Mesenchymal stem cell (in vitro differentiated cells and primary cell): Measurements from ENCODE around the gene GNG4.
A peak's percentile ranks its signal among the peaks of the same experiment; 100 is the strongest.

Experiments
- DNase-seq: peaks from one replicate; pipeline ENCODE4 v3.0.0-alpha.2; 2013
- H2AFZ ChIP-seq: one replicate; pipeline ENCODE4 v1.6.1; 2013; ENCODE audit warnings: low read depth, mild to moderate bottlenecking, control low read depth, inconsistent platforms, low read length, moderate library complexity
- H2AK5ac ChIP-seq: 2 replicates; pipeline ENCODE4 v1.6.1; 2013; ENCODE audit warnings: low read length, moderate library complexity, mild to moderate bottlenecking, inconsistent platforms; ENCODE audit not compliant: severe bottlenecking
- H2BK120ac ChIP-seq: one replicate; pipeline ENCODE4 v1.6.1; 2013; ENCODE audit warnings: low read depth, mild to moderate bottlenecking, inconsistent platforms, low read length, moderate library complexity
- H2BK12ac ChIP-seq, 2 experiments: one replicate each; pipeline ENCODE4 v1.6.1; 2013; ENCODE audit warnings: inconsistent platforms in 2 of 2, low read length in 2 of 2, mild to moderate bottlenecking in 2 of 2, moderate library complexity in 2 of 2, control low read depth in 1 of 2
- H2BK15ac ChIP-seq: one replicate; pipeline ENCODE4 v1.6.1; 2013; ENCODE audit warnings: mild to moderate bottlenecking, low read depth, inconsistent platforms; ENCODE audit not compliant: poor library complexity, severe bottlenecking
- H2BK5ac ChIP-seq: 2 replicates; pipeline ENCODE4 v1.6.1; 2013; ENCODE audit warnings: low read depth, mild to moderate bottlenecking, low read length, control low read depth, inconsistent platforms; ENCODE audit not compliant: poor library complexity, severe bottlenecking
- H3K14ac ChIP-seq, 2 experiments: one replicate each; pipeline ENCODE4 v1.6.1; 2013; ENCODE audit warnings: inconsistent platforms in 2 of 2, low read length in 2 of 2, control low read depth in 1 of 2, mild to moderate bottlenecking in 1 of 2, moderate library complexity in 1 of 2
- H3K18ac ChIP-seq, 2 experiments: one replicate each; pipeline ENCODE4 v1.6.1; 2013; ENCODE audit warnings: inconsistent platforms in 2 of 2, low read length in 2 of 2, control low read depth in 1 of 2, low read depth in 1 of 2, mild to moderate bottlenecking in 1 of 2
- H3K23ac ChIP-seq, 2 experiments: one replicate each; pipeline ENCODE4 v1.6.1; 2013; ENCODE audit warnings: inconsistent platforms in 2 of 2, low read length in 2 of 2, mild to moderate bottlenecking in 2 of 2, moderate library complexity in 2 of 2, control low read depth in 1 of 2
- H3K27ac ChIP-seq: 2 replicates; pipeline ENCODE4 v1.5.1; 2013; ENCODE audit warnings: mild to moderate bottlenecking, moderate library complexity, low read length, control low read depth, inconsistent platforms; ENCODE audit not compliant: poor library complexity, severe bottlenecking
- H3K27me3 ChIP-seq, 2 experiments: 2 replicates each; pipeline versions ENCODE4 v1.6.1 to v1.7.0; 2013; ENCODE audit warnings: low read length in 2 of 2, mild to moderate bottlenecking in 2 of 2, moderate library complexity in 2 of 2, control low read depth in 1 of 2, inconsistent platforms in 1 of 2; ENCODE audit not compliant: control insufficient read depth in 1 of 2, insufficient read depth in 1 of 2
- H3K36me3 ChIP-seq, 2 experiments: 2 replicates each; pipeline versions ENCODE4 v1.6.1 to v1.7.0; 2013; ENCODE audit warnings: low read length in 2 of 2, control low read depth in 1 of 2, inconsistent platforms in 1 of 2, low read depth in 1 of 2, mild to moderate bottlenecking in 1 of 2; ENCODE audit not compliant: insufficient read depth in 2 of 2, control insufficient read depth in 1 of 2
- H3K4ac ChIP-seq, 2 experiments: one replicate each; pipeline ENCODE4 v1.6.1; 2013; ENCODE audit warnings: inconsistent platforms in 2 of 2, low read length in 2 of 2, mild to moderate bottlenecking in 2 of 2, moderate library complexity in 2 of 2, control low read depth in 1 of 2, low read depth in 1 of 2
- H3K4me1 ChIP-seq: 2 replicates; pipeline ENCODE4 v1.6.1; 2013; ENCODE audit warnings: low read depth, low read length, control low read depth; ENCODE audit not compliant: control insufficient read depth, insufficient read depth
- H3K4me2 ChIP-seq: 2 replicates; pipeline ENCODE4 v1.6.1; 2013; ENCODE audit warnings: low read length, mild to moderate bottlenecking, inconsistent platforms; ENCODE audit not compliant: poor library complexity, severe bottlenecking
- H3K4me3 ChIP-seq, 2 experiments: 2 replicates each; pipeline versions ENCODE4 v1.5.1 to v1.7.0; 2013; ENCODE audit warnings: low read length in 2 of 2, mild to moderate bottlenecking in 2 of 2, control low read depth in 1 of 2, low read depth in 1 of 2; ENCODE audit not compliant: insufficient read depth in 1 of 2
- H3K79me1 ChIP-seq: replicated peaks from 2 replicates; pipeline ENCODE4 v1.6.1; 2013; ENCODE audit warnings: mild to moderate bottlenecking, control low read depth, low read length, inconsistent platforms; ENCODE audit not compliant: poor library complexity, severe bottlenecking
- H3K9ac ChIP-seq: 2 replicates; pipeline ENCODE4 v1.7.0; 2013; ENCODE audit warnings: mild to moderate bottlenecking, low read length, moderate library complexity
- H3K9me3 ChIP-seq: 2 replicates; pipeline ENCODE4 v1.7.0; 2013; ENCODE audit warnings: mild to moderate bottlenecking, low read length; ENCODE audit not compliant: control insufficient read depth
- H4K8ac ChIP-seq: one replicate; pipeline ENCODE4 v1.6.1; 2013; ENCODE audit warnings: inconsistent platforms, mild to moderate bottlenecking, low read length, moderate library complexity
- H4K91ac ChIP-seq: one replicate; pipeline ENCODE4 v1.6.1; 2013; ENCODE audit warnings: mild to moderate bottlenecking, low read length, inconsistent platforms
- WGBS: methylation state at CpG from one replicate; pipeline ENCODE4 v1.1.7; 2013; ENCODE audit warnings: mixed read lengths; 5-methylcytosine and 5-hydroxymethylcytosine counted together

Gene GNG4

DNA sequence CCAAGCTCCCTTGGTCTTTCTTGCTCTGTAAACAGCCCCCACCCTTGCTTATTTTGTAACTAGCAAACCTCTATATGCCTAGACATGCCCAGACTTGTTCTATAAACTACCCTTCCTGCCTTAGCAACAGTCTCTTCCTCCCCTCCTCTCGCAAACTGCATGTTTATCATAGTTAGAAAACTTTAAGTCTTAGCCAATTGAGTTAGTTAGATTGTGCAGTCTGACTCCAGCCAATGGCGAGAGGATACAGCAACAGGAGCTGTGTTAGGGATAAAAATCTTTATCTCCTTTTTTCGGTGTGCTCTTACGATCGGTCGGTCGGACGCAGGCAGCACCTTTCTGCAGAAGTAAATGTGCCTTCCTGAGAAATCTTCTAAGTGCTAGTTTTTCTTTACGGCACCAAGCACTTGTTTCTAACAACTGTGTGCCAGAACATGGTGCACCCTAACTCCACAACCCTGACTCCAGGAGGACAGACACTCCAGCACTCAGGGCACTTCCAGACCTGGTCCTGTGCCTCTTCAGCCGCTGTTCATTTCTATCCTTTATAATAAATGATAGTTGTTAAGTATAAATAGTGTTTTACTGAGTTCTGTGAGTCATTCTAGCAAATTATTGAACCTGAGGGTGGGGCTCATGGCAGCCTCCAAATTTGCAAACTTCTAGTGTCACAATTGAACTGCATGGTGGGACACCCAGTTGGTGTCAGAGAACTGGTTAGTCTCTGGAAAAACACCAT is 25.7 kb upstream of the GNG4 start:
- Histone ChIP-seq H4K91ac (peak overlapping the region; percentile 15), H3K18ac (peak overlapping the region in 1 of 2 experiments; percentile 21), H2BK15ac (no peak overlapping the region), H3K14ac (no peak overlapping the region), H3K79me1 (no peaks in the 10 kb centered on the region), H3K23ac (no peak overlapping the region), H3K4me1 (no peaks in the 10 kb centered on the region), H3K4ac (peak overlapping the region in 1 of 2 experiments; percentile 13), H3K4me2 (no peak overlapping the region), H3K9ac (no peak overlapping the region), H3K27me3 (no peaks in the 10 kb centered on the region), H3K4me3 (peak overlapping the region in 1 of 2 experiments; percentile 28), H3K9me3 (peaks cover 49% of the 10 kb centered on the region), H2BK120ac (peak overlapping the region; percentile 49), H4K8ac (no peak overlapping the region), H3K36me3 (peaks cover 8 to 86% of the 10 kb centered on the region in 2 experiments), H2BK5ac (peak overlapping the region; percentile 31), H2AK5ac (no peak overlapping the region), H2AFZ (no peak overlapping the region), H2BK12ac (no peak overlapping the region), H3K27ac (peak overlapping the region; percentile 20)
- WGBS = 97% methylated on average over 8 of the region's 10 CpGs
- peak; percentile 69 for DNase-seq

DNA sequence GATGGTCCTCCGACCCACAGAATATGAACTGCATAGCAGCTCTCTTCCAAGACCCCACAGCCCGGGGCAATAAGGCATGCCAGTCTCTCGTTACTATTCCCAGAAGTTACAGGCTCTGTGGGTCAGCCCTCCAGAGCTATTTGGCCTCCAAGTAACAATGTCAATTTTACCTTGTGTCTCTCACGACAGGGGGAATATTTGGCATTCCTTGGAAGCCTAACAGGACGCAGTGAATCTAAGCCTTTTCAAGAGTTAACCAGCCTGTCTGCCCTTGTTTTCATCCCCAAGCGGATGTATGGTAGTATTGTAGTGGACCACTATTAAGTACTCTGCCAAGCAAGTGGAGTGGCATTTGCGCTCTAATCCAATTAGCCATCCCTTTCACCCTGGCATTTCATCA is 24.4 kb upstream of the GNG4 start:
- 77% methylated on average over 7 of the region's 7 CpGs for WGBS
- H2BK15ac ChIP-seq = no peak overlapping the region
- no peak overlapping the region for H4K91ac ChIP-seq
- H3K27ac ChIP-seq = no peak overlapping the region
- peaks cover 62% of the 10 kb centered on the region for H3K9me3 ChIP-seq
- no peak overlapping the region for H4K8ac ChIP-seq
- H3K4me1 ChIP-seq = no peaks in the 10 kb centered on the region
- no peaks in the 10 kb centered on the region for H3K27me3 ChIP-seq
- H3K4ac ChIP-seq = no peak overlapping the region
- no peak overlapping the region for H2BK5ac ChIP-seq
- H3K23ac ChIP-seq = no peak overlapping the region
- H3K36me3 ChIP-seq = peaks cover 8 to 91% of the 10 kb centered on the region in 2 experiments
- no peak overlapping the region for H2BK120ac ChIP-seq
- no peak overlapping the region for H3K14ac ChIP-seq
- H3K9ac ChIP-seq = no peak overlapping the region
- no peaks in the 10 kb centered on the region for H3K79me1 ChIP-seq
- H2AK5ac ChIP-seq = no peak overlapping the region
- no peak overlapping the region for H2AFZ ChIP-seq
- no peak overlapping the region for H3K4me3 ChIP-seq
- DNase-seq = no peak
- no peak overlapping the region for H3K18ac ChIP-seq
- H3K4me2 ChIP-seq = no peak overlapping the region
- H2BK12ac ChIP-seq = no peak overlapping the region

DNA sequence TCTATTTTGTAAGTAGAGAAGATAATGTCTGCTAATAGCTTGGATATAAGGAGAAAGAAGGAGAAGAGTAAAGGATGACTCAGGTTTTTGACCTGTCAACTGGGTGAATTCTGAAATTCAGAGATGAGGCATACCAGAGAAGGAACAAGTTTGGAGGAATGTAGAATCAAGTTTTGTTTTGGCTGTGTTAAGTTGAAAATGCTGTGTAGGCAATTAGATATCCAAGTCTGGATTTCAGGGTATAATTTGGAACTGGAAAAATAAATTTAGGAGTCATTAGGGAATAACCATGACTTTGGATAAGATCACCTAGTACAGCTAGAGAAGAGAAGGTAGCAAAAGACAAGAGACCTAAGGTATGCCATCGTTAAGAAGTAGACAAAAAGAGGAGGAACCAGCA is 22.4 kb upstream of the GNG4 start:
- H2BK120ac ChIP-seq = no peak overlapping the region
- no peak overlapping the region for H3K18ac ChIP-seq
- no peak overlapping the region for H4K91ac ChIP-seq
- no peak for DNase-seq
- H3K4ac ChIP-seq = no peak overlapping the region
- no peak overlapping the region for H3K23ac ChIP-seq
- no peaks in the 10 kb centered on the region for H3K79me1 ChIP-seq
- H3K4me2 ChIP-seq = no peak overlapping the region
- H3K27ac ChIP-seq = no peak overlapping the region
- H3K4me3 ChIP-seq = no peak overlapping the region
- no peak overlapping the region for H4K8ac ChIP-seq
- no peak overlapping the region for H2AK5ac ChIP-seq
- H3K9me3 ChIP-seq = peaks cover 65% of the 10 kb centered on the region
- no peak overlapping the region for H3K14ac ChIP-seq
- no peak overlapping the region for H2BK5ac ChIP-seq
- H3K27me3 ChIP-seq = no peaks in the 10 kb centered on the region
- H3K9ac ChIP-seq = no peak overlapping the region
- H2BK12ac ChIP-seq = no peak overlapping the region
- no peaks in the 10 kb centered on the region for H3K4me1 ChIP-seq
- no peak overlapping the region for H2AFZ ChIP-seq
- WGBS = 91% methylated on average over 1 of the region's 1 CpG
- H2BK15ac ChIP-seq = no peak overlapping the region
- H3K36me3 ChIP-seq = peaks cover 7 to 95% of the 10 kb centered on the region in 2 experiments

DNA sequence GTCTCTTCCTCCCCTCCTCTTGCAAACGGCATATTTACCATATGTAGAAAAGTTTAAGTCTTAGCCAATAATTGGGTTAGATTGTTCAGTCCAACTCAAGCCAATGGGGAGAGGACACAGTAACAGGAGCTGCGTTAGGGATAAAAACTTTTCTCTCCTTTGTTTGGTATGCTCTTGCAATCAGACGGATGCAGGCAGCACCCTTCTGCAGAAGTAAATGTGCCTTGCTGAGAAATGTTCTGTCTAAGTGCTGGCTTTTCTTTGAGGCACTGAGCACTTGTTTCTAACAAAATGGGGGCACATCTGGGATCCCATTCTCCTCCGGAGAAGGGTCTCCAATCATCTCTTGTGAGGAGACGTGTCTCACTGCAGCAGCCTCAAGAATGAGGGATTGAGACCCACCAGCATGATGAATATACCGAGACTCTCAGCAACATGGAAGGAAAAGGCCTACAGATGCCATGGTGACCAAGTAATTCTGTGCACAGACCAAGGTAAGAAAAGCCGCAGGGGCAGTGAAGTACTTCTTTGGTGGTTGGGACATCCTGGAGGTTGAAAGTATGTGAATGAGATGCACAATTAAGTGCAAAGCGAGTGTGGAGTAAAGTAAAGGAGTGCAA is 20.7 kb upstream of the GNG4 start:
- Histone ChIP-seq H3K36me3 (peaks cover 1 to 78% of the 10 kb centered on the region in 2 experiments), H2BK12ac (no peak overlapping the region), H3K4me2 (no peak overlapping the region), H2BK120ac (no peak overlapping the region), H3K18ac (no peak overlapping the region), H3K9ac (no peak overlapping the region), H4K8ac (no peak overlapping the region), H3K14ac (no peak overlapping the region), H3K4me3 (peak overlapping the region in 1 of 2 experiments; percentile 40), H3K27me3 (no peaks in the 10 kb centered on the region), H3K4ac (no peak overlapping the region), H2BK5ac (no peak overlapping the region), H3K23ac (no peak overlapping the region), H3K4me1 (no peaks in the 10 kb centered on the region), H3K27ac (no peak overlapping the region), H2AFZ (no peak overlapping the region), H3K79me1 (no peaks in the 10 kb centered on the region), H2BK15ac (no peak overlapping the region), H4K91ac (no peak overlapping the region), H3K9me3 (peaks cover 49% of the 10 kb centered on the region), H2AK5ac (no peak overlapping the region)
- DNase-seq = no peak
- WGBS = 96% methylated on average over 7 of the region's 8 CpGs
